ENCODE results near the gene KANSL1. TPM values are rescaled to one million over a fixed set of nuclear protein-coding genes. Genes with fewer than 3 reads are reported as not detected.
A peak's percentile ranks its signal among the peaks of the same experiment; 100 is the strongest.
"Not testable (repeated sequence)": the region's sequence is repeated elsewhere in the genome, so short reads cannot be mapped to it uniquely, and the experiment has no call there.

KANSL1 gene
- total RNA-seq, 3 donors from 2014 or later, result 80.2 to 107 (median 88.8) TPM

GRCh38 chr17:46008591-46008990 is 184.6 kb downstream of the KANSL1 start:
- ATAC-seq (no peak), DNase-seq (no peak)
- no peaks in the 10 kb centered on the region for H3K9me3 ChIP-seq
- TF ChIP-seq, protein P1, sequence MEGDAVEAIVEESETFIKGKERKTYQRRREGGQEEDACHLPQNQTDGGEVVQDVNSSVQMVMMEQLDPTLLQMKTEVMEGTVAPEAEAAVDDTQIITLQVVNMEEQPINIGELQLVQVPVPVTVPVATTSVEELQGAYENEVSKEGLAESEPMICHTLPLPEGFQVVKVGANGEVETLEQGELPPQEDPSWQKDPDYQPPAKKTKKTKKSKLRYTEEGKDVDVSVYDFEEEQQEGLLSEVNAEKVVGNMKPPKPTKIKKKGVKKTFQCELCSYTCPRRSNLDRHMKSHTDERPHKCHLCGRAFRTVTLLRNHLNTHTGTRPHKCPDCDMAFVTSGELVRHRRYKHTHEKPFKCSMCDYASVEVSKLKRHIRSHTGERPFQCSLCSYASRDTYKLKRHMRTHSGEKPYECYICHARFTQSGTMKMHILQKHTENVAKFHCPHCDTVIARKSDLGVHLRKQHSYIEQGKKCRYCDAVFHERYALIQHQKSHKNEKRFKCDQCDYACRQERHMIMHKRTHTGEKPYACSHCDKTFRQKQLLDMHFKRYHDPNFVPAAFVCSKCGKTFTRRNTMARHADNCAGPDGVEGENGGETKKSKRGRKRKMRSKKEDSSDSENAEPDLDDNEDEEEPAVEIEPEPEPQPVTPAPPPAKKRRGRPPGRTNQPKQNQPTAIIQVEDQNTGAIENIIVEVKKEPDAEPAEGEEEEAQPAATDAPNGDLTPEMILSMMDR (IDR thresholded peaks at IDR 0.05), result no peak
- peaks cover 7% of the 10 kb centered on the region for H3K4me1 ChIP-seq (ENCODE audit: low read depth)
- intact Hi-C loops (cut with DNase I, micrococcal nuclease), result loop anchor here in 1 of 2 donors (10.0 kb wide), 1 partner anchor 206 kb away; no protein-coding TSS in a partner anchor
- no peak overlapping the region for H3K4me3 ChIP-seq
- no peaks in the 10 kb centered on the region for H3K36me3 ChIP-seq (ENCODE audit: low read depth)

DNA sequence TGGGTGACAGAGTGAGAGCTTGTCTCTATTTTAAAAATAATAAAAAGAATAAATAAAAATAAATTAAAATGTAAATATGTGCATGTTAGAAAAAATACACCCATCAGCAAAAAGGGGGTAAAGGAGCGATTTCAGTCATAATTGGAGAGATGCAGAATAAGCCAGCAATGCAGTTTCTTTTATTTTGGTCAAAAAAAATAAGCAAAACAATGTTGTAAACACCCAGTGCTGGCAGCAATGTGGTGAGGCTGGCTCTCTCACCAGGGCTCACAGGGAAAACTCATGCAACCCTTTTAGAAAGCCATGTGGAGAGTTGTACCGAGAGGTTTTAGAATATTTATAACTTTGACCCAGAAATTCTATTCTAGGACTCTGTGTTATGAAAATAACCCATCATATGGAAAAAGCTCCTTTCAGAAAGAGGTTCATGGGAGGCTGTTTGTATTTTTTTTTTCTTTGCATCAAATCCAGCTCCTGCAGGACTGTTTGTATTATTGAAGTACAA is 185.7 kb downstream of the KANSL1 start:
- TF ChIP-seq, protein P1 (IDR thresholded peaks at IDR 0.05), result no peak
- ATAC-seq, result no peak
- Histone ChIP-seq H3K9me3 (no peaks in the 10 kb centered on the region), H3K4me1 (ENCODE audit: low read depth) (peaks cover 10% of the 10 kb centered on the region), H3K36me3 (ENCODE audit: low read depth) (no peaks in the 10 kb centered on the region), H3K4me3 (no peak overlapping the region)
- intact Hi-C loops (cut with DNase I, micrococcal nuclease), result loop anchor here in 1 of 2 donors (10.0 kb wide), 1 partner anchor 207 kb away; no protein-coding TSS in a partner anchor
- no peak for DNase-seq

DNA sequence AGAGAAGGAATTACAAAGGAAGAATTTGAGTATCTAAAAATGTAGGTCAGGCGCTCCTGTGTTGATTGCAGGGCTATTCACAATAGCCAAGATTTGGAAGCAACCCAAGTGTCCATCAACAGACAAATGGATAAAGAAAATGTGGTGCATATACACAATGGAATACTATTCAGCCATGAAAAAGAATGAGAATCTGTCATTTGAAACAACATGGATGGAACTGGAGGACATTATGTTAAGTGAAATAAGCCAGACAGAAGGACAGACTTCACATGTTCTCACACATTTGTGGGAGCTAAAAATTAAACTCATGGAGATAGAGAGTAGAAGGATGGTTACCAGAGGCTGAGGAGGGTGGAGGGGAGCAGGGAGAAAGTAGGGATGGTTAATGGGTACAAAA is 187.1 kb downstream of the KANSL1 start:
- ATAC-seq; H3K36me3 ChIP-seq (ENCODE audit: low read depth); H3K9me3 ChIP-seq; H3K4me1 ChIP-seq (ENCODE audit: low read depth); H3K4me3 ChIP-seq; DNase-seq: not testable (repeated sequence)
- intact Hi-C loops (cut with DNase I, micrococcal nuclease), result loop anchor here in 1 of 2 donors (10.0 kb wide), 1 partner anchor 209 kb away; no protein-coding TSS in a partner anchor

DNA sequence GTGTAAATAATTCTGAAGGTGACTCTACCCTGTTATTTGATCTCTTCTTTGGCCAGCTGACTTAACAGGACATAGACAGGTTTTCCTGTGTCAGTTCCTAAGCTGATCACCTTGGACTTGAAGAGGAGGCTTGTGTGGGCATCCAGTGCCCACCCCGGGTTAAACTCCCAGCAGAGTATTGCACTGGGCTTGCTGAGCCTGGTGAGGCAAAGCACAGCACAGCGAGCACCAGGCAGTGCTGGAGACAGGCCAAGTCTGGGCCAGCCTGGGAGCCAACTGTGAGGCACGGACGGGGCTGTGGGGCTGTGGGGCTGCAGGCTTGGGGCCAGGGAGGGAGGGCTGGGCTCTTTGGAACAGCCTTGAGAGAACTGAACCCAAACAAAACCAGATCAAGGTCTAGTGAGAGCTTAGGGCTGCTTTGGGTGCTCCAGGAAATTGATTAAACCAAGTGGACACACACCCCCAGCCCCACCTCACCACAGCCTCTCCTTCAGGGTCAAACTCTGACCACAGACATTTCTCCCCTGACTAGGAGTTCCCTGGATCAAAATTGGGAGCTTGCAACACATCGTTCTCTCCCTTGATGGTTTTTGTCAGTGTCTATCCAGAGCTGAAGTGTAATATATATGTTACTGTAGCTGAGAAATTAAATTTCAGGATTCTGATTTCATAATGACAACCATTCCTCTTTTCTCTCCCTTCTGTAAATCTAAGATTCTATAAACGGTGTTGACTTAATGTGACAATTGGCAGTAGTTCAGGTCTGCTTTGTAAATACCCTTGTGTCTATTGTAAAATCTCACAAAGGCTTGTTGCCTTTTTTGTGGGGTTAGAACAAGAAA is 189.1 kb downstream of the KANSL1 start:
- ATAC-seq, result peak; percentile 76

GRCh38 chr17:46002973-46003316 is 190.3 kb downstream of the KANSL1 start:
- ATAC-seq, result no peak
- Histone ChIP-seq H3K4me3 (no peak overlapping the region), H3K9me3 (no peaks in the 10 kb centered on the region), H3K36me3 (ENCODE audit: low read depth) (no peaks in the 10 kb centered on the region), H3K4me1 (ENCODE audit: low read depth) (peaks cover 10% of the 10 kb centered on the region)
- no peak for DNase-seq
- TF ChIP-seq, protein P1 (IDR thresholded peaks at IDR 0.05), result no peak
- intact Hi-C loops (cut with DNase I, micrococcal nuclease), result loop anchor here in 1 of 2 donors (10.0 kb wide), 1 partner anchor 212 kb away; no protein-coding TSS in a partner anchor

More for the DNA sequence above, 189.1 kb downstream of the KANSL1 start:
- intact Hi-C loops (cut with DNase I, micrococcal nuclease), result loop anchor here in 1 of 2 donors (10.0 kb wide), 1 partner anchor 211 kb away; no protein-coding TSS in a partner anchor
- Histone ChIP-seq H3K4me1 (ENCODE audit: low read depth) (peaks cover 10% of the 10 kb centered on the region), H3K9me3 (no peaks in the 10 kb centered on the region), H3K4me3 (no peak overlapping the region), H3K36me3 (ENCODE audit: low read depth) (no peaks in the 10 kb centered on the region)
- TF ChIP-seq, protein P1 (IDR thresholded peaks at IDR 0.05), result no peak
- DNase-seq, result peak; percentile 69 to 80 (median 78)
